Transverse colon (tissue), 3 donors: Measurements from ENCODE around the gene CNDP1.

Experiments used
- CTCF ChIP-seq, 5 experiments: fragments of 200-600 bp in 3 of 5; fragments of 450-650 bp in 2 of 5; sonication (generic) in 3 of 5; IDR thresholded peaks; 1 replicate in 2 of 5; 2 replicates in 3 of 5; pipeline ENCODE4 v1.5.1; 2016 to 2017; ENCODE audit warnings: antibody characterized with exemption in 5 of 5, inconsistent platforms in 3 of 5, mild to moderate bottlenecking in 2 of 5, moderate library complexity in 1 of 5
- EP300 ChIP-seq: sonication (generic); formaldehyde crosslinking; IDR thresholded peaks from one replicate; pipeline ENCODE4 v1.6.1; 2017; ENCODE audit warnings: antibody characterized with exemption, low read depth
- POLR2A ChIP-seq: fragments of 450-650 bp; IDR thresholded peaks from one replicate; pipeline ENCODE4 v1.6.1; 2016; ENCODE audit warnings: antibody characterized with exemption, mild to moderate bottlenecking, moderate library complexity

GRCh38 chr18:74493689-74494088 lies 40.6 kb upstream of the CNDP1 start:
- no peak for TF ChIP-seq POLR2A
- TF ChIP-seq CTCF (IDR thresholded peaks at IDR 0.05), result peak; percentile 46 to 80 (median 67)
- no peak for TF ChIP-seq EP300
